Raji (cell line): Measurements from ENCODE around the gene MYD88.
A peak's percentile ranks its signal among the peaks of the same experiment; 100 is the strongest.

Experiments used
- POLR2A ChIP-seq: IDR thresholded peaks from 2 replicates; pipeline ENCODE4 v1.6.1; 2011; ENCODE audit warnings: low read depth, low read length, control low read depth; ENCODE audit not compliant: insufficient read depth

MYD88 gene

DNA sequence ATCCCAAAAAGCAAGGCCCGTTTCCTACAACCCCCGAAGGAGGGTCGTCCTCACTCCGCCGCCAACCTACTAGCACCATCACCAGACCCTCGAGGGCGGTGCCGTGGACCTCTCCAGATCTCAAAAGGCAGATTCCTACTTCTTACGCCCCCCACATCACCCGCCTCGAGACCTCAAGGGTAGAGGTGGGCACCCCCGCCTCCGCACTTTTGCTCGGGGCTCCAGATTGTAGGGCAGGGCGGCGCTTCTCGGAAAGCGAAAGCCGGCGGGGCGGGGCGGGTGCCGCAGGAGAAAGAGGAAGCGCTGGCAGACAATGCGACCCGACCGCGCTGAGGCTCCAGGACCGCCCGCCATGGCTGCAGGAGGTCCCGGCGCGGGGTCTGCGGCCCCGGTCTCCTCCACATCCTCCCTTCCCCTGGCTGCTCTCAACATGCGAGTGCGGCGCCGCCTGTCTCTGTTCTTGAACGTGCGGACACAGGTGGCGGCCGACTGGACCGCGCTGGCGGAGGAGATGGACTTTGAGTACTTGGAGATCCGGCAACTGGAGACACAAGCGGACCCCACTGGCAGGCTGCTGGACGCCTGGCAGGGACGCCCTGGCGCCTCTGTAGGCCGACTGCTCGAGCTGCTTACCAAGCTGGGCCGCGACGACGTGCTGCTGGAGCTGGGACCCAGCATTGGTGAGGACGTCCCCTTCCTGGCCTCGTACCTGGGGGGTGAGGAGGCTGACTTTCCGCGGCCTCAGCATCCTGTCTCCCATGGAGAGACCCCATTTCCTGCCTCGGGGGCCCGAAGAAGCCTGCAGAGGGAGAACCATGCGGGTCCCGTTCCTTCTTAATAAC, at the start of gene MYD88:
MYD88 (plus strand) TSS at position 313 of the 842 bp plus-strand sequence; CDS start at position 353, 40 bp downstream.
- peak; percentile 88 for TF ChIP-seq POLR2A

GRCh38 chr3:38089163-38089562, 49.3 kb upstream of the MYD88 start:
- TF ChIP-seq POLR2A = no peak

GRCh38 chr3:38090453-38090852, 48.0 kb upstream of the MYD88 start:
- no peak for TF ChIP-seq POLR2A

DNA sequence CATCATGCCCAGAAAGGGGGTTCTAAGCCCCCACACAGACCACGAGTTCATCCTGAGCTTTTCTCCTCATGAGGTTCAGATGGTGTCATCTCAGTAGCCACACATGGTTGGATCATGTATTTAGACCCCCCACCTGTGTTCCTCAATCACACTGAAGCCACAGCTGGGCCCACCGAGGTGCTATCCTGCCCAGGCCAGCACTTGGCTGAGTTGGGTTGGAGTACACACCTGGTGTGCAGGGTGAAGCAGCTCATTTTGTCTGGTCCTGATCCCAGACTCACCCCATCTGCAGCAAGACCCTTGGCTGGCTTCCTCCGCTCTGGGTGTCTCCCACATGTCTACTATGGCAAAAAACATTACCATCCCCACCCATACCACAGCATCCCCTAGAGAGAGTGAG, 43.5 kb upstream of the MYD88 start:
- no peak for TF ChIP-seq POLR2A

DNA sequence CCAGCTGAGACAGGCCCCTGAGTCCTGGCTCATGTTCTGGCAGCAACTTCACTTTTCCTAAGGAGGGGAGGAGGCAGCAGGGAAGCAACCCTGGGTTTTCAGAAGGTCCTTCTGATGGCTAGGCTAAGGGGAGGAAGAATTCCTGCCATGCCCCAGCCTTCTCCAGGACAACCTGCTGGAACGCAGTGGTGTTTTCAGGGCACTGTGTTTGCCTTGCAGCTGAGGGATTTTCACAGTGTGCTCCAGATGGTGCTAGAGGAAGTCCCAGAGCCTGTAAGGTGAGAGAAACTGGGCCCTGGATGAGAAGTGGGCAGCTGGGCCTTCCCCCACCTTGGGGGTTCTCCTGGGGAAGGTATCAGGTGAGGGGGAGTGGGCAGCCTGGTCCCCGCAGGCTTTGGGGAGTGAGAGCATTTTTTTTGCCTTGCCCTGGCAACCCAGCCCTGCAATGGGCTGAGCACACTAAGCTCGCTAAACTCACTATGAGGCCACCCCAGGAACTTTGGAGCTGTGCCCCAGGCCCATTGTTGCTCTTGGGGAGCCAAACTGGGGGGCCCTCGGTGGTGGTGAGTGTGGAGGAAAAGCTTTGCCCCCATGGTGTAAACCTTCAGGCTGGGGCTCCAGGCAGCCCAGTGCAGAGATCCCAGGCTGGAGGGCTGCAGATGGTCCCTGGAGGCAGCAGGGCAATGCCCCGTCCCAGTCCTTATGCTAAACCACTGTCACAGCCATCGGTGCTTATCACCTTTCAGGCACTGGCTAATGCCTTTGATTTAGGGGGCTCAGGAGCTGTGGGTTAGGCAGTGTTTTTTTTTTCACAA, 42.6 kb upstream of the MYD88 start:
- TF ChIP-seq POLR2A = no peak

DNA sequence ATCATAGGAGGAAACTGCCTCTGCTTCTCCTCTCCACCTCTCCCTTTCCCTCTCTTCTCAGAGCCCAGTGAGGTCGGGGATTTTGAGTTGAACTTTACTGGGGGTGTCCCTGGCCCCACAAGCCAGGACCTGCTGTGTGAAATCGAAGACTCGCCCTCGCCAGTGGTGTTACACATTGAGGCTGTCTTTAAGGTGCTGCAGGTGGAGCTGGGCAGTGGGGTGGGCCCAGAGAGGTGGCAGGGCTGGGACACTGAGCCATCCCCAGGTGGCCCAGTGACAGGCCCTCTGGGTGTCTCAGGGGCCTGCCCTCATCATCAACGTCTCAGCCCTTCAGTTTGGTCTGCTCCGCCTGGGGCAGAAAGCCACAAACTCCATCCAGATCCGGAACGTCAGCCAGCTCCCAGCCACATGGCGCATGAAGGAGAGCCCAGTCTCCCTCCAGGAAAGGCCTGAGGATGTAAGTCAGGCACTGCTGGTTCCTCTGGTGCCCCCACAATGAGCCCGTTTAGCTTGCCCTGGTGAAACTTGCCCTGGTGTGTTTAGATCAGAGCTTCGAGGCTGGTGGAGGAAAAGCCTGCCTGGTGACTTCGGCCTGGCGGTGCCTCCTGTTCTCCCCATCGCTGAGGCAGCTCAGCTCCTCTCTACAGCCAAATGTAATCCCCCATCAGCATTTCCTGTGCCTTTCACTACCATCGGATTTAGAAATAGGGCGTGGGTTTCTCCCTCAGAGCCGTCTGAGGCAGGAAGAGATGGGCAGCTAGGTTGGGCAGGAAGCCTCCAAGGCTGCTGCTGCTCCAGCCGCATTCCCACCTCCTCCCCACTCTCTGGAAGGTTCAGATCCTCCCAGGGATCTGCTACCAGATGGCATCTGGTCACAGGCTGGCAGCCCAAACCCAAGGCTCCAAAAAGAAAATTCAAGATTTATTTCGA, 40.8 kb upstream of the MYD88 start:
- TF ChIP-seq POLR2A = no peak

GRCh38 chr3:38098376-38098723, 40.1 kb upstream of the MYD88 start:
- no peak for TF ChIP-seq POLR2A

GRCh38 chr3:38099518-38099917, 38.9 kb upstream of the MYD88 start:
- TF ChIP-seq POLR2A = no peak

GRCh38 chr3:38100498-38100897, 38.0 kb upstream of the MYD88 start:
- no peak for TF ChIP-seq POLR2A

DNA sequence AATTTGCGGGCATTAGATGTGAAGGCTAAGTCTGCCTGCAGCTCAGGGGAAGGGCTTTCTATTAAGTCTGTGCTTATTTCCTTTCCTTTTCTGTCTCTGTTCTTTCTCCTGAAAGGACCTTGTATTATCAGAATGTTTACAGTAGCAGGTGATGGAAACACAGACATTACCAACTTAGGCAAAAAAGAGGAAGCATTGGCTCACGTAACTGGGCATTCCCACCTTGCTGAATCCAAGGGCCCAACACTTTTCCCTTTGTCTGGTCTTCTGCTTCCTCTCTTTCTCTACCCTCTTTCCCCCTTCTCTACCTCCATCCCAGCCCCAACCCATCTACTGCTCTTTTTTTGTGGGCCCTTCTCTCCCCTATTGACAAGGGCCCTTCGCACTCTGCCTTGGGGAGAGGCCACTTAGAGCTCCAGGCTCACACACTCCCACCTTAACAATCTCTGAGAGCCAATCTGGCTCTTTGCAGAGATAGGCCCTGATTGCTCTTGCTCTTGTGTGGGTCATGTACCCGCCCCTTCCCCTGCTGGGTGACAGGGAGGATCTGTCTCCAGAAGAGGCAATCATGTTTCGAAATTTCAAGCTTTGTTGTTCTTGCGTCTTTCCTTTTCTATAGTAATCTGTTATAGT, 36.5 kb upstream of the MYD88 start:
- no peak for TF ChIP-seq POLR2A

- TF ChIP-seq POLR2A = no peak
Measured at GRCh38 chr3:38102444-38102814, 36.0 kb upstream of the MYD88 start.

GRCh38 chr3:38105525-38105924, 32.9 kb upstream of the MYD88 start:
- no peak for TF ChIP-seq POLR2A

- no peak for TF ChIP-seq POLR2A
Measured at GRCh38 chr3:38107911-38108648, 30.4 kb upstream of the MYD88 start.
